HEK293 (cell line): Measurements from ENCODE around the gene RTL1.

Source experiments
- CTCF ChIA-PET: fragments of 350-600 bp; formaldehyde crosslinking; extraction: SDS; loops from one replicate; lab custom pipeline; 2021; ENCODE audit warnings: antibody characterized with exemption; lab: Yijun Ruan, JAX
- POLR2A ChIA-PET: fragments of 300-600 bp; formaldehyde crosslinking; extraction: SDS; loops from one replicate; lab custom pipeline; 2020; ENCODE audit warnings: antibody characterized with exemption, inconsistent platforms; lab: Yijun Ruan, JAX
- H3K27ac ChIP-seq: fragments of 200-500 bp; sonication (Bioruptor generic); 2 replicates; pipeline ENCODE4 v1.5.1; 2014; ENCODE audit warnings: low read depth, low read length, control low read depth, inconsistent platforms; ENCODE audit errors: extremely low read depth
- H3K36me3 ChIP-seq, 2 experiments: fragments of 200-500 bp in 1 of 2; sonication (Bioruptor generic) in 1 of 2; 1 replicate in 1 of 2; 2 replicates in 1 of 2; pipeline ENCODE4 v1.5.1; 2014 to 2017; ENCODE audit warnings: inconsistent platforms in 2 of 2, low read length in 2 of 2; ENCODE audit not compliant: control insufficient read depth in 2 of 2, insufficient read depth in 1 of 2
- H3K4me1 ChIP-seq: fragments of 200-500 bp; sonication (Bioruptor generic); 2 replicates; pipeline ENCODE4 v1.5.1; 2014; ENCODE audit warnings: mild to moderate bottlenecking, low read length, inconsistent platforms; ENCODE audit not compliant: control insufficient read depth, insufficient read depth
- H3K4me3 ChIP-seq: 2 replicates; pipeline ENCODE4 v1.5.1; 2011; ENCODE audit warnings: low read depth, mild to moderate bottlenecking, control low read depth, low read length, moderate library complexity
- H3K9me3 ChIP-seq: fragments of 200-500 bp; sonication (Bioruptor generic); 2 replicates; pipeline ENCODE4 v1.5.1; 2014; ENCODE audit warnings: low read depth, low read length, inconsistent platforms; ENCODE audit not compliant: control insufficient read depth, insufficient read depth
- AEBP2 ChIP-seq: fragments of 450-650 bp; formaldehyde crosslinking; IDR thresholded peaks from 2 replicates; pipeline ENCODE4 v1.5.1; 2016; ENCODE audit warnings: missing biosample characterization, missing genetic modification characterization, borderline replicate concordance
- GFI1B ChIP-seq: fragments of 450-650 bp; formaldehyde crosslinking; IDR thresholded peaks from 2 replicates; pipeline ENCODE4 v1.5.1; 2016; ENCODE audit warnings: missing biosample characterization, missing genetic modification characterization
- HOXD13 ChIP-seq: sonication (generic); formaldehyde crosslinking; IDR thresholded peaks from 2 replicates; pipeline ENCODE4 v1.8.0; 2022; ENCODE audit warnings: missing genetic modification reagents, borderline replicate concordance
- KLF17 ChIP-seq: fragments of 450-650 bp; formaldehyde crosslinking; IDR thresholded peaks from 2 replicates; pipeline ENCODE4 v1.5.1; 2016; ENCODE audit warnings: missing biosample characterization, missing genetic modification characterization
- MYNN ChIP-seq: fragments of 450-650 bp; formaldehyde crosslinking; IDR thresholded peaks from 2 replicates; pipeline ENCODE4 v1.5.1; 2016; ENCODE audit warnings: missing biosample characterization, missing genetic modification characterization, borderline replicate concordance
- PBX3 ChIP-seq: sonication (generic); formaldehyde crosslinking; IDR thresholded peaks from 2 replicates; pipeline ENCODE4 v1.8.1; 2022; ENCODE audit warnings: mild to moderate bottlenecking, moderate library complexity, missing genetic modification reagents
- SCRT1 ChIP-seq: fragments of 450-650 bp; formaldehyde crosslinking; IDR thresholded peaks from 2 replicates; pipeline ENCODE4 v1.5.1; 2016; ENCODE audit warnings: missing biosample characterization, missing genetic modification characterization, borderline replicate concordance
- SP2 ChIP-seq: fragments of 450-650 bp; formaldehyde crosslinking; IDR thresholded peaks from 2 replicates; pipeline ENCODE4 v1.5.1; 2016; ENCODE audit warnings: missing biosample characterization, missing genetic modification characterization
- YY1 ChIP-seq: fragments of 450-650 bp; formaldehyde crosslinking; IDR thresholded peaks from 2 replicates; pipeline ENCODE4 v1.5.1; 2018; ENCODE audit warnings: missing biosample characterization, missing genetic modification characterization
- ZBTB1 ChIP-seq: fragments of 450-650 bp; formaldehyde crosslinking; IDR thresholded peaks from 2 replicates; pipeline ENCODE4 v1.5.1; 2016; ENCODE audit warnings: missing biosample characterization, missing genetic modification characterization
- ZBTB17 ChIP-seq: fragments of 450-650 bp; formaldehyde crosslinking; IDR thresholded peaks from 2 replicates; pipeline ENCODE4 v1.5.1; 2016; ENCODE audit warnings: missing biosample characterization, missing genetic modification characterization
- ZBTB20 ChIP-seq: fragments of 450-650 bp; formaldehyde crosslinking; IDR thresholded peaks from 2 replicates; pipeline ENCODE4 v1.5.1; 2016; ENCODE audit warnings: missing biosample characterization, missing genetic modification characterization
- ZBTB44 ChIP-seq: fragments of 450-650 bp; IDR thresholded peaks from 2 replicates; pipeline ENCODE4 v1.5.1; 2018; ENCODE audit warnings: missing biosample characterization, mild to moderate bottlenecking, missing genetic modification characterization
- ZBTB48 ChIP-seq: fragments of 450-650 bp; formaldehyde crosslinking; IDR thresholded peaks from 2 replicates; pipeline ENCODE4 v1.5.1; 2016; ENCODE audit warnings: missing biosample characterization, missing genetic modification characterization
- ZBTB7A ChIP-seq: fragments of 450-650 bp; formaldehyde crosslinking; IDR thresholded peaks from 2 replicates; pipeline ENCODE4 v1.5.1; 2016; ENCODE audit warnings: low read depth, missing biosample characterization, missing genetic modification characterization
- ZFP41 ChIP-seq: fragments of 450-650 bp; formaldehyde crosslinking; IDR thresholded peaks from 2 replicates; pipeline ENCODE4 v1.5.1; 2016; ENCODE audit warnings: missing biosample characterization, missing genetic modification characterization, borderline replicate concordance
- ZNF155 ChIP-seq: fragments of 450-650 bp; formaldehyde crosslinking; IDR thresholded peaks from 2 replicates; pipeline ENCODE4 v1.5.1; 2016; ENCODE audit warnings: missing biosample characterization, missing genetic modification characterization
- ZNF16 ChIP-seq: fragments of 450-650 bp; formaldehyde crosslinking; IDR thresholded peaks from 2 replicates; pipeline ENCODE4 v1.5.1; 2016; ENCODE audit warnings: low read depth, missing biosample characterization, missing genetic modification characterization
- ZNF202 ChIP-seq: fragments of 450-650 bp; formaldehyde crosslinking; IDR thresholded peaks from 2 replicates; pipeline ENCODE4 v1.5.1; 2016; ENCODE audit warnings: missing biosample characterization, missing genetic modification characterization, borderline replicate concordance
- ZNF514 ChIP-seq: fragments of 450-650 bp; formaldehyde crosslinking; IDR thresholded peaks from 2 replicates; pipeline ENCODE4 v1.5.1; 2016; ENCODE audit warnings: missing biosample characterization, missing genetic modification characterization
- ZNF529 ChIP-seq: fragments of 450-650 bp; formaldehyde crosslinking; IDR thresholded peaks from 2 replicates; pipeline ENCODE4 v1.5.1; 2017; ENCODE audit warnings: missing genetic modification characterization, missing biosample characterization; ENCODE audit not compliant: insufficient replicate concordance
- ZNF585B ChIP-seq: fragments of 450-650 bp; formaldehyde crosslinking; IDR thresholded peaks from 2 replicates; pipeline ENCODE4 v1.5.1; 2016; ENCODE audit warnings: missing biosample characterization, missing genetic modification characterization
- ZNF621 ChIP-seq: fragments of 450-650 bp; formaldehyde crosslinking; IDR thresholded peaks from 2 replicates; pipeline ENCODE4 v1.5.1; 2017; ENCODE audit warnings: missing biosample characterization, missing genetic modification characterization
- ZNF624 ChIP-seq: fragments of 450-650 bp; formaldehyde crosslinking; IDR thresholded peaks from 2 replicates; pipeline ENCODE4 v1.5.1; 2017; ENCODE audit warnings: missing biosample characterization, missing genetic modification characterization
- ZNF747 ChIP-seq: fragments of 450-650 bp; formaldehyde crosslinking; IDR thresholded peaks from 2 replicates; pipeline ENCODE4 v1.5.1; 2016; ENCODE audit warnings: missing biosample characterization, missing genetic modification characterization
- ZNF785 ChIP-seq: fragments of 450-650 bp; formaldehyde crosslinking; IDR thresholded peaks from 2 replicates; pipeline ENCODE4 v1.5.1; 2016; ENCODE audit warnings: missing biosample characterization, missing genetic modification characterization
- ZNF791 ChIP-seq: fragments of 450-650 bp; formaldehyde crosslinking; IDR thresholded peaks from 2 replicates; pipeline ENCODE4 v1.5.1; 2016; ENCODE audit warnings: missing biosample characterization, missing genetic modification characterization
- ZSCAN23 ChIP-seq: fragments of 450-650 bp; formaldehyde crosslinking; IDR thresholded peaks from 2 replicates; pipeline ENCODE4 v1.5.1; 2016; ENCODE audit warnings: missing biosample characterization, missing genetic modification characterization
- ZSCAN4 ChIP-seq: fragments of 450-650 bp; formaldehyde crosslinking; IDR thresholded peaks from 2 replicates; pipeline ENCODE4 v1.5.1; 2017; ENCODE audit warnings: missing biosample characterization, missing genetic modification characterization

RTL1 gene

GRCh38 chr14:100844846-100845245 lies 58.7 kb downstream of the RTL1 start:
- H3K9me3 ChIP-seq, result no peaks in the 10 kb centered on the region
- no peaks in the 10 kb centered on the region for H3K36me3 ChIP-seq
- TF ChIP-seq ZNF202 (tag by site-specific recombination), result no peak
- TF ChIP-seq ZSCAN4 (tag by site-specific recombination), result no peak
- no peak for TF ChIP-seq GFI1B (tag by site-specific recombination)
- no peak for TF ChIP-seq AEBP2
- TF ChIP-seq ZNF791 (tag by site-specific recombination), result no peak
- TF ChIP-seq MYNN (tag by site-specific recombination), result no peak
- no peak for TF ChIP-seq ZNF585B (tag by site-specific recombination)
- no peak for TF ChIP-seq ZNF747 (tag by site-specific recombination)
- POLR2A ChIA-PET, result no interaction called here
- H3K27ac ChIP-seq, result no peak overlapping the region
- CTCF ChIA-PET, result interaction anchor here (0.6 kb wide), 2 partner anchors 196 to 1009 kb away, joined by 3 to 4 read pairs; no protein-coding TSS in a partner anchor
- H3K4me3 ChIP-seq, result no peak overlapping the region
- H3K4me1 ChIP-seq, result no peaks in the 10 kb centered on the region

- Histone ChIP-seq H3K4me1 (no peaks in the 10 kb centered on the region), H3K27ac (no peak overlapping the region), H3K9me3 (no peaks in the 10 kb centered on the region)
- ChIA-PET CTCF (interaction anchor here (0.6 kb wide), 2 partner anchors 196 to 1009 kb away, joined by 3 to 4 read pairs; no protein-coding TSS in a partner anchor), POLR2A (no interaction called here)
- TF ChIP-seq KLF17 (no peak), ZNF624 (tag by site-specific recombination) (no peak), ZNF785 (no peak), SCRT1 (tag by site-specific recombination) (no peak), ZNF529 (tag by site-specific recombination) (no peak), ZNF514 (tag by site-specific recombination) (no peak), ZBTB1 (no peak), YY1 (tag by site-specific recombination) (no peak)
- TF ChIP-seq, all 188 proteins: peak for 0
- Histone ChIP-seq H3K4me3 (no peak overlapping the region), H3K36me3 (no peaks in the 10 kb centered on the region)
Measured at GRCh38 chr14:100844421-100844820, 59.1 kb downstream of the RTL1 start.

- Histone ChIP-seq H3K27ac (no peak overlapping the region), H3K4me3 (no peak overlapping the region), H3K9me3 (no peaks in the 10 kb centered on the region), H3K4me1 (no peaks in the 10 kb centered on the region), H3K36me3 (no peaks in the 10 kb centered on the region)
- POLR2A ChIA-PET, result no interaction called here
- CTCF ChIA-PET, result interaction anchor here (0.6 kb wide), 1 partner anchor 1010 kb away, joined by 3 read pairs; no protein-coding TSS in a partner anchor
- no peak for TF ChIP-seq ZBTB7A (tag by site-specific recombination)
- no peak for TF ChIP-seq SP2
- no peak for TF ChIP-seq ZBTB17
- TF ChIP-seq ZNF621 (tag by site-specific recombination), result no peak
- TF ChIP-seq ZBTB20, result no peak
- TF ChIP-seq ZNF155, result no peak
- TF ChIP-seq HOXD13 (CRISPR knock-in tag), result no peak
- no peak for TF ChIP-seq ZNF624 (tag by site-specific recombination)
- TF ChIP-seq ZSCAN23 (tag by site-specific recombination), result no peak
- no peak for TF ChIP-seq ZFP41 (tag by site-specific recombination)
- TF ChIP-seq PBX3 (CRISPR knock-in tag), result no peak
- no peak for TF ChIP-seq ZNF16
- no peak for TF ChIP-seq ZBTB44 (tag by site-specific recombination)
- no peak for TF ChIP-seq ZBTB48
Measured at GRCh38 chr14:100844082-100844408, 59.5 kb downstream of the RTL1 start.
